A549 (cell line): Measurements from ENCODE around the gene ADAMTSL3.
A peak's percentile ranks its signal among the peaks of the same experiment; 100 is the strongest.

Experiments used
- POLR2A ChIP-seq: IDR thresholded peaks from 2 replicates; pipeline ENCODE4 v1.6.1; 2012; ENCODE audit warnings: mild to moderate bottlenecking, low read length
- TF ChIP-seq, protein P1 (sequence below): fragments of >200 bp; sonication (Bioruptor Twin); formaldehyde crosslinking; IDR thresholded peaks from 3 replicates; pipeline ENCODE4 v1.5.1; 2016

DNA sequence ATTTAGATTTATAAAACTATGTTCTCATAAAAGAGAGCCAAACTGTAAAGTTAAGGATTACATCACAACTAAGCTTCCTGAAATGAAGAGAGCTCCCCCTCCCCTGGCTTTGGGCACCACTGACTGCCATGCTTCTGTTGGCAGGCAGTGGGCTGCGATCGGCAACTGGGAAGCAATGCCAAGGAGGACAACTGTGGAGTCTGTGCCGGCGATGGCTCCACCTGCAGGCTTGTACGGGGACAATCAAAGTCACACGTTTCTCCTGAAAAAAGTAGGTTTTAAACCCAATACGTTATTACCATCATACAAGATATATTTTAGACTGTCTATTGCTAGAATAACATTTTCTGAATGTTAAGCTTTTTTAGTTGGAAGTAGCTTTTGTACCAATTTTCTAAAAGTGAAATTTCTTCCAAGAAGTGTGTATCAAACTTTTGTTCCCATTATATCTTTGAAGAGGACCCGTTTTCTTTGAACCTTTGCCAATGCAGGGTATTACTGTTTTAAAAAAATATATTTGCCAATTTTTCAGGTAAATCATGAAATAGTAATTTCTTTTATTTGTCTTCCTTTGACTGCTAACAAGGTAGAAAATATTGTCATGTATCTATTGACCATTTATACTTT, 184.1 kb downstream of the ADAMTSL3 start:
- no peak for TF ChIP-seq POLR2A
- TF ChIP-seq, protein P1, sequence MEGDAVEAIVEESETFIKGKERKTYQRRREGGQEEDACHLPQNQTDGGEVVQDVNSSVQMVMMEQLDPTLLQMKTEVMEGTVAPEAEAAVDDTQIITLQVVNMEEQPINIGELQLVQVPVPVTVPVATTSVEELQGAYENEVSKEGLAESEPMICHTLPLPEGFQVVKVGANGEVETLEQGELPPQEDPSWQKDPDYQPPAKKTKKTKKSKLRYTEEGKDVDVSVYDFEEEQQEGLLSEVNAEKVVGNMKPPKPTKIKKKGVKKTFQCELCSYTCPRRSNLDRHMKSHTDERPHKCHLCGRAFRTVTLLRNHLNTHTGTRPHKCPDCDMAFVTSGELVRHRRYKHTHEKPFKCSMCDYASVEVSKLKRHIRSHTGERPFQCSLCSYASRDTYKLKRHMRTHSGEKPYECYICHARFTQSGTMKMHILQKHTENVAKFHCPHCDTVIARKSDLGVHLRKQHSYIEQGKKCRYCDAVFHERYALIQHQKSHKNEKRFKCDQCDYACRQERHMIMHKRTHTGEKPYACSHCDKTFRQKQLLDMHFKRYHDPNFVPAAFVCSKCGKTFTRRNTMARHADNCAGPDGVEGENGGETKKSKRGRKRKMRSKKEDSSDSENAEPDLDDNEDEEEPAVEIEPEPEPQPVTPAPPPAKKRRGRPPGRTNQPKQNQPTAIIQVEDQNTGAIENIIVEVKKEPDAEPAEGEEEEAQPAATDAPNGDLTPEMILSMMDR = peak; percentile 53
